Retinal pigment epithelial cell (primary cell): ENCODE results near the gene AEN.

ENCODE experiments used
- DNase-seq: peaks from one replicate; pipeline ENCODE4 v3.0.0-alpha.2; 2010; ENCODE audit warnings: low read depth
- H3K4me3 ChIP-seq: 2 replicates; pipeline ENCODE4 v1.5.1; 2011; ENCODE audit warnings: mild to moderate bottlenecking, low read length, control low read depth, moderate library complexity
- CTCF ChIP-seq: conservative IDR thresholded peaks from 2 replicates; pipeline ENCODE4 v1.5.1; 2011; ENCODE audit warnings: low read depth, low read length, control low read depth, inconsistent platforms

The AEN gene

DNA sequence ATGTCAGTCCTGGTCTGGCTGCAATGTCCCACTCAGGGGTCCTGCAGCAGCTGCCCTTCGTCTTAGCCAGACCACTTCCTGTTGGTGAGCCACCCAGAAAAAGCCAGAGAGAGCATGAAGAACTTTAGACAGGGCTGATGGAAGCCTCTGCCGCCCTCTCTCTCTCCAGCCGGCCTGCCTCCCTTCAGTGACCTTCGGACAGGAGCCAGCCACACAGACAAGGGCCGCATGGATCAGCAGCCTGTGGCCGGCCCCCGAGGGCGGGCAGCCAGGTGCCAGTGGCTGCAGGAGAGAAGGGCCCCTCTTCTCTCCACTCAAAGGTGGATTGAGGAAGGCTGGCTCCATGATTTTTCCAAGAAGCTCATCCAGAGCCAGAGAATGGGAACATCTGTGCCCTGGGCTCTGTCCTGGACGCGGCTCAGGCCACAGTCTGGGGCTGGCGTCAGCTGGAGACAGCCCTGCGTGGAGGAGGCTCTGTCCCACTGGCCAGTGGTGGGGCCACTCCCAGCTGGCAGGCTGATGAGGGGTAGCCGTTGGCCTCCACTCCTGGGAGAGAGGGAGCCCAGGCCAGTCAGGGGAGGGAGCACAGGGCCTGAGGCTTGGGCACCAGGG lies 60.6 kb downstream of the AEN start:
- no peak for DNase-seq

More for the DNA sequence above, 60.6 kb downstream of the AEN start:
- H3K4me3 ChIP-seq = no peak overlapping the region
- no peak for TF ChIP-seq CTCF
